PFSK-1 (cell line): ENCODE data around the gene TJP2.

ENCODE experiments used
- FOXP2 ChIP-seq: optimal IDR thresholded peaks from 2 replicates; pipeline ENCODE3; 2011; ENCODE audit warnings: borderline replicate concordance, control low read depth, inconsistent platforms; ENCODE audit not compliant: insufficient read depth; ENCODE audit errors: extremely low read length, extremely low read depth
- POLR2AphosphoS5 ChIP-seq: IDR thresholded peaks from 2 replicates; pipeline ENCODE4 v1.6.1; 2012; ENCODE audit warnings: low read depth, mild to moderate bottlenecking, control low read depth, low read length, moderate library complexity
- REST ChIP-seq, 2 experiments: IDR thresholded peaks; 2 replicates each; pipeline versions ENCODE4 v1.6.1 to v1.8.0; 2011 to 2012; ENCODE audit warnings: low read depth in 2 of 2, low read length in 2 of 2, control low read depth in 1 of 2, inconsistent platforms in 1 of 2, mild to moderate bottlenecking in 1 of 2, moderate library complexity in 1 of 2; ENCODE audit not compliant: insufficient read depth in 1 of 2
- SIN3A ChIP-seq: IDR thresholded peaks from 2 replicates; pipeline ENCODE4 v1.6.1; 2012; ENCODE audit warnings: mild to moderate bottlenecking, low read length, moderate library complexity, borderline replicate concordance; ENCODE audit not compliant: insufficient read depth
- TAF1 ChIP-seq: IDR thresholded peaks from 2 replicates; pipeline ENCODE4 v1.6.1; 2012; ENCODE audit warnings: low read length, control low read depth, borderline replicate concordance; ENCODE audit not compliant: insufficient read depth

TJP2 gene

GRCh38 chr9:69319324-69320025 is 145.4 kb downstream of the TJP2 start:
- TF ChIP-seq SIN3A (no peak), REST (IDR thresholded peaks at IDR 0.05; ENCODE audit: insufficient read depth in 1 of 2, low read depth in 2 of 2, low read length in 2 of 2) (no peak), POLR2AphosphoS5 (no peak), FOXP2 (no peak), TAF1 (no peak)

GRCh38 chr9:69322256-69322655 is 148.2 kb downstream of the TJP2 start:
- no peak for TF ChIP-seq SIN3A
- no peak for TF ChIP-seq FOXP2
- TF ChIP-seq TAF1: no peak
- no peak for TF ChIP-seq REST (IDR thresholded peaks at IDR 0.05; ENCODE audit: insufficient read depth in 1 of 2, low read depth in 2 of 2, low read length in 2 of 2)
- TF ChIP-seq POLR2AphosphoS5: no peak

GRCh38 chr9:69323861-69324260 is 149.8 kb downstream of the TJP2 start:
- no peak for TF ChIP-seq FOXP2
- TF ChIP-seq TAF1: no peak
- TF ChIP-seq SIN3A: no peak
- TF ChIP-seq REST (IDR thresholded peaks at IDR 0.05; ENCODE audit: insufficient read depth in 1 of 2, low read depth in 2 of 2, low read length in 2 of 2): no peak
- no peak for TF ChIP-seq POLR2AphosphoS5
